GM18858 (cell line): Measurements from ENCODE around the gene C2CD5.
A peak's percentile ranks its signal among the peaks of the same experiment; 100 is the strongest.

ENCODE experiments used
- ATAC-seq: cut with Tn5 transposase; IDR thresholded peaks from one replicate; pipeline ENCODE4 v1.9.1; 2021; ENCODE audit not compliant: unreplicated experiment

Gene C2CD5

DNA sequence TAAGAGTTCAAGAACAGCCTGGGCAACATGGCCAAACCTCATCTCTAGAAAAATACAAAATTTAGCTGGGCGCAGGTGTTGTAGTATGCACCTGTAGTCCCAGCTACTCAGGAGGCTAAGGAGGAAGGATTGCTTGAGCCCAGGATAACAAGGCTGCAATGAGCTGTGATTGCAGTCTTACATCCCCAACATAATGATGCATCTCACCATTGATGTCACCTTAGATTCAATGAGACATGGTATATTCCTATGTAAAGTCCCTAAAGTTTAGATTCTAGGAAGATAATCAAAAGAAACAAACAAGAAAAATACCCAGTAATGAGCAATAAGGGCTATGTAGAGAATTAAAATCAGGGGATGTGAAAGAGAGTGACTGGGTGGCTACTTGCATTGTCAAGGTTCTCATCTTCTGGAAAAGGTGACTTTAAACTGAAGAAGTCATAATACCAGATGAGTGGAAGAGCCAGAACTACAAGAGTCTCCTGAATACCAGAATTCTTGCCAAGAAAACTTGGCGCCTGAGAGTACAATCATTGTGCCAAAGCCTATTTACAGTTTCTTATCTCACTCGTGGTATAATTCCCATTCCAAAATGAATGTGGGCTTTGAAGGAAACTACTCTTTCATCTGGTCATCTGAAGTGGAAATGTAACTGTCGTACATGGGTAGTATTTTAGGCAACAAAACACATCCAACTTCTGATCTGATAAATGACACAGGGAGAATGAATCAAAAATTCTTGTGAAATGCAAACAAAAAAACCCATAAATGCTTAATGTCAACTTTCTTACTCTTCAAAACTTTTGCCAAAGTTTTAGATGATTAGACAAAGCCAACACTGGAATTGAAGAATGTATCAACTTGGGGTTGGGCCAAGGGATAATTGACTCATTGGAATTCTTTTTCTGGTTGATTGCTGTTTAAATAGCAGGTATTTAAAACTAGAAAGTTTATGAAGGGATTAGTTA, 128.7 kb downstream of the C2CD5 start:
- ATAC-seq: no peak

DNA sequence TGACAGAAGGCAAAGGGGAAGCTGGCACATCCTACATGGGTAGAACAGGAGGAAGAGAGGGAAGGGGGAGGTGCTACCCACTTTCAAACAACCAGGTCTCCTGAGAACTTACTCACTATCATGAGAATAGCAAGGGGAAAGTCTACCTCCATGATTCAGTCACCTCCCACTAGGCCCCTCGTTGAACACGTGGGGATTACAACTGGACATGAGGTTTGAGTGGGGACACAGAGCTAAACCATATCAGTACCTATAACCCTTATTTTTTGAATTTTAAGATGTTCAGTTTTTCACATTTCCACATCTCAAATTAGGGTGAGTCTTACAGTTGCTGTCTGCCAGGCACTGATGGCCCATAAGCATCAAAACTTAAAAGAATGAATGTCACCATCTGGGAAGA, 129.6 kb downstream of the C2CD5 start:
- no peak for ATAC-seq

DNA sequence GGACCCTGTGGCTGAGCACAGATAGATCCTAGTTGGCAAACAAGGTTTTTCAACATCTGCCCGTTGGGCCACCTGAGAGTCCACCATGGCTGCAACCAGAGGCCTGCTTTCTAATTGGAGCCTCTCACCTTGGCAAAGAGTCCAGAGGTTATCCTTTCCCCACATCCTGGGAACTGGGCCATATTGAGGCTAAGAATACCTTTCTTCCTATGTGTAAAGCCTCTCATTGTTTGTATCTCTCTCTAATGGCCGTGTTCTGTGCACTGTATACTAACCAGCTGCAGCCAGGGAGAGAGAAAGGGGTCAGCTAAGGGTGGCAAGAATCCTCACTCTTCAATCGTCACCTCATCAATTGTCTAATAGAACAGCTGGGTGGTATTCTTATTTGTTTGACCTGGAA, 130.8 kb downstream of the C2CD5 start:
- no peak for ATAC-seq

DNA sequence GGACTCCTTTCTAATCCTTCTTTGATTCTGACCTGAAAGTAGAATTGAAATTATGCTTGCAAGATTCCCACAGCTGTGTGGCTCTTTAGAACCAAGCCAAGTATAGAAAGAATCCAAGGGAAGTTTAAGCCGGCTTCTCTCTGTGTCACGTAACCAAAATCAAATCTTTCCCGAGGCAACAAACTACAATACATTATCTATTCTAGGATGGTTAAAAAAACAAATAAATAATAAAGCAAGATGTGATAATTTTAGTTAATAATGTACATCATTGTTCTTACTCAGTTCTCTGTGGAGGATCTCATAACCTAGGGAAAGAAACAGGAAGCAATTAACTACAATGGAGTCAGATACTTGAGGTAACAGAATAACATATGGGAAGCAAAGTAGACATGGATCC, 131.8 kb downstream of the C2CD5 start:
- no peak for ATAC-seq

DNA sequence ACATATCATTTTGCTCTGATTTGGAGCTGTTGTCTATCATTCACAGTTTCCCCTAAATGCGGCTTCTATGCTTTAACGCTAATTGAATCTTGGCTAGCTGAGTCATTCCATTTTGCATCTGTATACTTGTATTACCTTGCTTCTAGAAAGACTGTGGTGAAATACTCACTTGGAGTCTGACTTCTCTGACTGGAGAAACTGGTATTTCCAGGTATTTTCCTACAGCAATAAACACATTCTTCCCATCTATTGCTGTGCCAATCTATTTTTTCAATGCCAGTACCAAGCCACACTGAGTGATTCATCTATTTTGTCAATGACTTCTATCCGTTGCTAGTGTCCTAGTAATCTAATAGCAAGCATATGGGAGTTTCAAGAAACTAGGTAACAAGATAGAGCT, 133.9 kb downstream of the C2CD5 start:
- ATAC-seq: no peak

DNA sequence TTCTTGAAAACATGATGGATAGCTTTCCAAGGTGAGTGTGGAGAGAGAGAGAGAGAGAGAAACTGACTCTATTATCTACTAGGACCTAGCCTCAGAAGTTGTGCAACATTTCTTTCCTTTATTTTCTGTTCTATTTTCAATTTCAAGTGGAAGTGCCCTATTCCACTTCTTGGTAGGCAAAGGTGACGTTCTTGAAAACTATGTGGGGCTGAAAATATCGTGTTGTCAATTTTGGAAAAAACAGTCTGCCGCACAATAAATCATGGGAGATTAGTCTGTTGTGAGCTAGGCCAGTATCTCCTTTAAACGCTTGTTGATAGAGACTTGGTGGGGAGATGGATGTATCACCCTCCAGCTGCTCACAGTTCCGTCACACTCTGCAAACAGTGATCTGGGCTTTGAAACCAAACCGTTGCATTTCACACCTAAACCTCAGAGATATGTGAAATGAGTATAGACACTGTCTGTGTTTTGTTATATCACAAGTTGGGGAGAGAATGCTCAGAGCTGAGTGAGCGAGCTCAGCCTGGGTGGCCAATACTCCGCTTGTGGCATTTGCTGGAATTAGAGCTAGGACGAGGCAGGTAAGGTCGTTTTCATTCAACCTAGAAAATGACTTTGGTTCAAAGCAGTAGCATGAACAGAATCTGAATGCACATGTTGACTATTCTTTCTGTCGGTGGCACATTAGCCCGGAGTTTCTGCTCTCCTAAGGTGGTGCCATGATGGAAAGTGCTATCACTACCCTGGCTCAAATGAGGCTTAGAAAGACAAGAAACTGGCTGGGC, 134.8 kb downstream of the C2CD5 start:
- ATAC-seq: peak; percentile 98

DNA sequence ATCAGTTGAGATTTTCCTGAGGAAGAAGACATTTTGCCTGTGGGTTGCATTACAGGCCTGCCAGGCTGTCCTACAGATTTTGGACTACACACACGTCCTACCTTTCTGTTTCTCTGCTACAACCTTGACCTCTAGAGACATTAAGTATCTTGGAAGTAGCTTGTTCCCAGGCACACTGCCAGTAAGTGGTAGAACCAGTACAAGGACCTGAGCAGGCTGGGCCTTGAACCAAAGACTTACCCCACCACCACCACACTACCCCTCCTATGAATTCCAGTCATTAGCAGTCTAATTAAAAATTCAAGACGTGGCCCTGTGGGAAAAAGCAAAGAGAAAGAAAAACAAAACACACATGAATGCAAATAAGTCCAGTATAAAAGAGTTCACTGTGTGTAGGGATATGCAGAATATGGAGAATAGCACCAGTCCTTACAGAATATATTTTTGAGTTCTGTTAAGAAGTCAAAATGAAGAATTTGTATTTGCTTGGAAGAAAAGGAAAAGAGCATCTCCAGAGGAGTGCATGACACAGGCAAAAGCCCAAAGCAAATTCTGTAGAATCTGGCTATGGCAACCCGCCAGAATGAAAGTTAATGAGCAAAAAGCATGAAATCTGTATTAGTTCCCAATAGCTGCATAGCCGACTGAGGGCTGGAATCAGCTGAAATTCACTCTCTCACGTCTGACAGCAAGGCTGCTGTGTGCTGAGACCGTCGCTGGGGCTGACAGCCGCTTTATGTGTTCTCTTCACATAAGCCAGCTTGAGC, 135.5 kb downstream of the C2CD5 start:
- no peak for ATAC-seq

DNA sequence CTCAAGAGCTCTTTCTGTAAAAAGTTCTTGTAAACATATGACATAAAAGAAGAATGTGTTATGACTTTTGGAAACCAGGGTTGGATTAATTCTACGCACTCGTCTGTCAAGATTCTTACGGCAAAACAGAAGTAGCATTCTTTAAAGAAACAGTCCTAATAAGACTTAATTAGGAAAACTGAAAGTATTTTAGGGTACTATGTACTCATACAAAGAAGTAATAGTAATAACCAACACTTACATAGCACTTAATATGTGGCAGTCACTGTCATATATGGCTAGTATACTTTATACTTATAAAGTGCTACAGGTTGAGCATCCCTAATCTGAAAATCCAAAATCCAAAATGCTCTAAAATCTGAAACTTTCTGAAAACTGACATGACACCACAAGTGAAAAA, 136.9 kb downstream of the C2CD5 start:
- no peak for ATAC-seq

DNA sequence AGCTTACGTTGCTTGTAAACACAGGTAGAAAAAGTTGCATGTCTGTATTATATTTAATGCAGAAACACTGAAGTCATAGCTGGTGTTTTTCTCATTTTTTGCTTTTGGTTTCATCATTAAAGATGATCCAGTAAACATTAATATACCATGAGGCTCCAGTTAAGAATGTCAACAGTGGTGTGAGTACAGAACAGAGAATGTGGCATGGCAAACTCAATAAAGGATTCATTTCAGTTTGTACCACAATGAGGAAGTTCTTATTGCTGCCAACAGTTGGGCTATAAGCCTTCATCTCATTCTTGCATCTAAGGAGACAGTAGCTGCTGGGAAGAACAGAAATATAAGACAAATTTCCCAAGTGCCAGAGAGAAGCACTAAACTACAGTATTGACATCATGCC, 137.7 kb downstream of the C2CD5 start:
- ATAC-seq: no peak

DNA sequence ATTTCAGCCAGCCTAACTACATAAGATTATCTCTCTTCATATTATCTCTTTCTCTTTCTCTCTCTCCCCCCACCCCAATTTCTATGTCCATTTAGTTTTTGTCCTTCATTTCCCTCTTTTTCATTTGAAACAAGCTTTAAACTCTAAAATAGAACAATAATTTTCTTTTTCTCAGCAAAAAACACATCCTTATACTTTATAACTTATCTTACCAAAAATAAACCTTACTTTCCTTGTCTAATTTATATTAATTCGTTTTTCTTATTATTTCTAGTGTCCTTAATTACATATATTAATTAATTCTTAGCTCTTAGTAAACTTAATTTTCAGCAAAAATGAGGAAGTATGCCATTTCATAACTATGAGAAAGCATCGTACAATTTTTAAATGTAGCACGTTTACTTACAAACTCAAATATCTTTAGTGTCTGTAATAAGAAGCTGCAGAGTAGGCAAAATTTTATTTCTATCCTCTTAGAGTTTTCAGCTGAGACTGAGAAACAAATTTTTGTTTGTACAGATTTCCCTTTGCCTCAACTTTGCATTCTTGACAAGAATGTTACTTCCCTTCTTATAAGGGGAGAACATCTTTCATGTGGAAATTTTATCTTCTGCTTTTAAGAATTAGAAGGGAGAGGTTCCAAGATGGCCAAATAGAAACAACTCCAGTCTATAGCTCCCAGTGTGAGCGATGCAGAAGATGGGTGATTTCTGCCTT, 144.7 kb downstream of the C2CD5 start:
- no peak for ATAC-seq
